OCI-LY3 (cell line): ENCODE data around the gene FRMPD4.

Source experiments
- H2AFZ ChIP-seq: fragments of 200-600, 300-600 bp; shearing (Covaris generic); 2 replicates; pipeline ENCODE4 v1.6.0; 2014; ENCODE audit warnings: antibody characterized with exemption, low read depth, low read length
- H3K27ac ChIP-seq: fragments of 200-600, 300-600 bp; sonication (generic); 2 replicates; pipeline ENCODE4 v1.5.1; 2014; ENCODE audit warnings: mild to moderate bottlenecking, low read length, moderate library complexity, mixed read lengths
- H3K27me3 ChIP-seq: fragments of 200-600, 300-600 bp; sonication (generic); 2 replicates; pipeline ENCODE4 v1.6.1; 2014; ENCODE audit warnings: low read depth, low read length, mixed read lengths
- H3K36me3 ChIP-seq: fragments of 200-600, 300-600 bp; sonication (generic); replicated peaks from 2 replicates; pipeline ENCODE3; 2014; ENCODE audit warnings: low read depth, low read length, mixed read lengths
- H3K4me1 ChIP-seq: fragments of 300-600, 200-600 bp; sonication (generic); 2 replicates; pipeline ENCODE4 v1.6.1; 2014; ENCODE audit warnings: low read length, mixed read lengths
- H3K4me2 ChIP-seq: fragments of 200-600, 300-600 bp; sonication (generic); 2 replicates; pipeline ENCODE4 v1.6.1; 2014; ENCODE audit warnings: low read length, mixed read lengths
- H3K4me3 ChIP-seq: fragments of 300-600, 200-600 bp; sonication (generic); 2 replicates; pipeline ENCODE4 v1.5.1; 2014; ENCODE audit warnings: antibody characterized with exemption, mild to moderate bottlenecking, low read length, moderate library complexity
- H3K79me2 ChIP-seq: fragments of 300-600, 200-600 bp; shearing (Covaris generic); 2 replicates; pipeline ENCODE4 v1.6.1; 2014; ENCODE audit warnings: mild to moderate bottlenecking, low read length, mixed read lengths
- H3K9ac ChIP-seq: fragments of 300-600, 200-600 bp; shearing (Covaris generic); 2 replicates; pipeline ENCODE4 v1.6.0; 2014; ENCODE audit warnings: mild to moderate bottlenecking, low read length, moderate library complexity
- H3K9me3 ChIP-seq: fragments of 200-600, 300-600 bp; shearing (Covaris generic); 2 replicates; pipeline ENCODE4 v1.6.1; 2014; ENCODE audit warnings: low read length, mixed read lengths; ENCODE audit not compliant: insufficient read depth
- H4K20me1 ChIP-seq: fragments of 200-600, 300-600 bp; sonication (generic); 2 replicates; pipeline ENCODE4 v1.6.1; 2016; ENCODE audit warnings: low read length, mixed read lengths; ENCODE audit not compliant: insufficient read depth
- EZH2phosphoT487 ChIP-seq: fragments of 200-600 bp; shearing (Covaris generic); IDR thresholded peaks from 2 replicates; pipeline ENCODE4 v1.6.1; 2018; ENCODE audit warnings: antibody characterized with exemption, mixed run types, low read depth
- TF ChIP-seq, protein P1 (sequence below): fragments of 200-600, 300-600 bp; sonication (generic); IDR thresholded peaks from 2 replicates; pipeline ENCODE4 v1.5.1; 2014; ENCODE audit warnings: antibody characterized with exemption, low read length, low read depth

Gene FRMPD4

GRCh38 chrX:12240491-12240890 is 102.2 kb downstream of the FRMPD4 start:
- no peak for TF ChIP-seq EZH2phosphoT487
- TF ChIP-seq, protein P1, sequence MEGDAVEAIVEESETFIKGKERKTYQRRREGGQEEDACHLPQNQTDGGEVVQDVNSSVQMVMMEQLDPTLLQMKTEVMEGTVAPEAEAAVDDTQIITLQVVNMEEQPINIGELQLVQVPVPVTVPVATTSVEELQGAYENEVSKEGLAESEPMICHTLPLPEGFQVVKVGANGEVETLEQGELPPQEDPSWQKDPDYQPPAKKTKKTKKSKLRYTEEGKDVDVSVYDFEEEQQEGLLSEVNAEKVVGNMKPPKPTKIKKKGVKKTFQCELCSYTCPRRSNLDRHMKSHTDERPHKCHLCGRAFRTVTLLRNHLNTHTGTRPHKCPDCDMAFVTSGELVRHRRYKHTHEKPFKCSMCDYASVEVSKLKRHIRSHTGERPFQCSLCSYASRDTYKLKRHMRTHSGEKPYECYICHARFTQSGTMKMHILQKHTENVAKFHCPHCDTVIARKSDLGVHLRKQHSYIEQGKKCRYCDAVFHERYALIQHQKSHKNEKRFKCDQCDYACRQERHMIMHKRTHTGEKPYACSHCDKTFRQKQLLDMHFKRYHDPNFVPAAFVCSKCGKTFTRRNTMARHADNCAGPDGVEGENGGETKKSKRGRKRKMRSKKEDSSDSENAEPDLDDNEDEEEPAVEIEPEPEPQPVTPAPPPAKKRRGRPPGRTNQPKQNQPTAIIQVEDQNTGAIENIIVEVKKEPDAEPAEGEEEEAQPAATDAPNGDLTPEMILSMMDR: no peak
- Histone ChIP-seq H3K4me1 (no peaks in the 10 kb centered on the region), H3K4me2 (no peak overlapping the region), H3K36me3 (no peaks in the 10 kb centered on the region), H3K27ac (no peak overlapping the region), H4K20me1 (no peaks in the 10 kb centered on the region), H2AFZ (no peak overlapping the region), H3K27me3 (no peaks in the 10 kb centered on the region), H3K9me3 (no peaks in the 10 kb centered on the region), H3K79me2 (no peaks in the 10 kb centered on the region), H3K4me3 (no peak overlapping the region), H3K9ac (no peak overlapping the region)

DNA sequence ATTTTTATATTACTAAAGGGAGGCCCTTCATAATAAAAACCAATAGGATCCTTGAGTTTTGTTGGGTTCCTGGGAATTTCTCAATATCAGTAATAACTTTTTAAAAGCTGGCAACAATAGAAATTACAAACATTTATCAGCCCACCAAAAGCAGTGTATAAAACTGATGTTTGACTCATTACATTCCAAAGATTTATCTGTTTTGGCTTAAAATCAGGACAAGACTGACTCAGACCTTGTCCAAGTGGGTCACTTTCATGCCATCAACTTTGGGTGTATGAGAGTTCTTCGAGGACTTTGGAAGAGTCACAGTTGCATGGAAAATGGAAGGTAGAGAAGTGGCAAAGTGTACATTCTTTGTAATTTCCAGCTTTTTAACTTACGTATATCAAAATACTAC is 102.8 kb downstream of the FRMPD4 start:
- no peaks in the 10 kb centered on the region for H3K36me3 ChIP-seq
- H3K9me3 ChIP-seq: no peaks in the 10 kb centered on the region
- no peak overlapping the region for H2AFZ ChIP-seq
- no peak overlapping the region for H3K9ac ChIP-seq
- H3K27ac ChIP-seq: no peak overlapping the region
- no peak overlapping the region for H3K4me3 ChIP-seq
- no peaks in the 10 kb centered on the region for H3K4me1 ChIP-seq
- no peaks in the 10 kb centered on the region for H4K20me1 ChIP-seq
- TF ChIP-seq EZH2phosphoT487: no peak
- TF ChIP-seq, protein P1: no peak
- no peak overlapping the region for H3K4me2 ChIP-seq
- H3K79me2 ChIP-seq: no peaks in the 10 kb centered on the region
- H3K27me3 ChIP-seq: no peaks in the 10 kb centered on the region

DNA sequence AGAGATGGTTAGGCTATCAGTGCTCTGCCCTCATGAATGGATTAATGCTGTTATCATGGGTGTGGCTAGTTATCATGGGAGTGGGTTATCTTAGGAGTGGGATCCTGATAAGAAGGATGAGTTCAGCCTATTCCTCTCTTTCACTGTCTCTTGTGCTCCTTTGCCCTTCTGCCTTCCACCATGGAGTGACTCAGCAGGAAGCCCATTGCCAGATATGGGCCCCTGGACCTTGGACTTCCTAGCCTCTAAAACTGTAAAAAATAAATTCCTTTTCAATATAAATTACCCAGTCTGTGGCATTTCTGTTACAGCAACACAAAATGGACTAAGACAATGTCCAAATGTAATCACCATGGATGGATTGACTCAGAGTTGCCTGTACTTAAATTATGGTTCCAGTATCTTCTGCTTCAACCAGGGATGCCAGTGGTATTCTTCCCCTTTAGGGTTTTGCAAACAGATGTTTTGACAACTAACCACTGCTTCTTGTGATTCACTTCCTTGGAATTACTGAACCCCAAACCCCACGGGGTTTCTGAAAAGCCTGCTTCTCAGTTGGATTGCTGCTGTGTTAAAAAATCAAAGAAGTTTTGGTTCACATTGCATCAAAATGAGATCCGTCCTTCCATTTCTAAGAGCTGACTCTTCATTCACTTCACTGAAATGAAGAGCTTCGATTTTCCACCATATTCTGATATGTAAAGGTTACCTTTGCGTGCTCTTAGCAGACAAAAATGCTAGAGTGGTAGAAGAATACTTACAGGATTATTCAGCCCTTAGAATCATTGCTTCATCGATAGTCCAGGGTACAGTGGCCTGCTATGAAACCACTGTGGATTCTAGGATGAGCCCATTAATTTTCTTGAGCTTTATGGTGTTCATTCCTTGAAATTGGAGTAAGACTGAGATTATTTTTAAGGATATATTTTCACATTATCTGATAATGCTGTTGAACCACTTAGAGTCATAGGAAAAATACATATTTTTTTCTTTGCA is 107.7 kb downstream of the FRMPD4 start:
- Histone ChIP-seq H3K9me3 (no peaks in the 10 kb centered on the region), H3K79me2 (no peaks in the 10 kb centered on the region), H3K36me3 (no peaks in the 10 kb centered on the region), H3K27me3 (no peaks in the 10 kb centered on the region), H4K20me1 (no peaks in the 10 kb centered on the region), H3K4me1 (no peaks in the 10 kb centered on the region), H3K9ac (no peak overlapping the region), H3K4me3 (no peak overlapping the region), H2AFZ (no peak overlapping the region), H3K27ac (no peak overlapping the region), H3K4me2 (no peak overlapping the region)
- no peak for TF ChIP-seq EZH2phosphoT487
- TF ChIP-seq, protein P1: no peak

- Histone ChIP-seq H3K4me1 (no peaks in the 10 kb centered on the region), H3K9me3 (no peaks in the 10 kb centered on the region), H3K27me3 (no peaks in the 10 kb centered on the region), H3K79me2 (no peaks in the 10 kb centered on the region), H3K9ac (no peak overlapping the region), H4K20me1 (no peaks in the 10 kb centered on the region), H3K27ac (no peak overlapping the region), H3K36me3 (no peaks in the 10 kb centered on the region), H2AFZ (no peak overlapping the region), H3K4me3 (no peak overlapping the region), H3K4me2 (no peak overlapping the region)
- TF ChIP-seq, protein P1: no peak
- no peak for TF ChIP-seq EZH2phosphoT487
Observed at GRCh38 chrX:12249997-12250396, 111.7 kb downstream of the FRMPD4 start.
